Skin epidermis (tissue), 12 donors: Measurements from ENCODE around the gene TBC1D30.

ENCODE experiments used
- H3K27ac ChIP-seq, 21 experiments: fragments of 200-600 bp; sonication (generic) in 11 of 21; one replicate each; pipeline ENCODE4 v1.5.0; 2020; ENCODE audit warnings: mild to moderate bottlenecking in 3 of 21, inconsistent platforms in 2 of 21, moderate library complexity in 2 of 21
- H3K4me3 ChIP-seq, 7 experiments: fragments of 200-600 bp; sonication (generic) in 2 of 7; one replicate each; pipeline ENCODE4 v1.5.0; 2020; ENCODE audit warnings: inconsistent platforms in 2 of 7, mild to moderate bottlenecking in 2 of 7, moderate library complexity in 1 of 7

The TBC1D30 gene

GRCh38 chr12:64895526-64895925, 71.1 kb downstream of the TBC1D30 start:
- H3K4me3 ChIP-seq: no peak overlapping the region
- H3K27ac ChIP-seq: no peak overlapping the region

GRCh38 chr12:64900540-64900939, 76.1 kb downstream of the TBC1D30 start:
- Histone ChIP-seq H3K4me3 (no peak overlapping the region), H3K27ac (no peak overlapping the region)

GRCh38 chr12:64903479-64904152, 79.2 kb downstream of the TBC1D30 start:
- H3K27ac ChIP-seq: no peak overlapping the region

GRCh38 chr12:64907097-64907496, 82.7 kb downstream of the TBC1D30 start:
- no peak overlapping the region for H3K27ac ChIP-seq
- H3K4me3 ChIP-seq: no peak overlapping the region

More at GRCh38 chr12:64903479-64904152, 79.2 kb downstream of the TBC1D30 start:
- no peak overlapping the region for H3K4me3 ChIP-seq

- no peak overlapping the region for H3K27ac ChIP-seq
- H3K4me3 ChIP-seq: no peak overlapping the region
These were observed 84.7 kb downstream of the TBC1D30 start for GRCh38 chr12:64909124-64909523.

- no peak overlapping the region for H3K4me3 ChIP-seq
- no peak overlapping the region for H3K27ac ChIP-seq
These were observed 86.6 kb downstream of the TBC1D30 start for GRCh38 chr12:64911081-64911480.

- no peak overlapping the region for H3K27ac ChIP-seq
- no peak overlapping the region for H3K4me3 ChIP-seq
These were observed 87.5 kb downstream of the TBC1D30 start for GRCh38 chr12:64911912-64912311.

GRCh38 chr12:64912516-64913255, 88.2 kb downstream of the TBC1D30 start:
- Histone ChIP-seq H3K27ac (no peak overlapping the region), H3K4me3 (no peak overlapping the region)

GRCh38 chr12:64915242-64915641, 90.8 kb downstream of the TBC1D30 start:
- Histone ChIP-seq H3K4me3 (no peak overlapping the region), H3K27ac (no peak overlapping the region)

GRCh38 chr12:64916411-64917261, 92.2 kb downstream of the TBC1D30 start:
- H3K4me3 ChIP-seq: no peak overlapping the region
- H3K27ac ChIP-seq: no peak overlapping the region

- no peak overlapping the region for H3K4me3 ChIP-seq
- H3K27ac ChIP-seq: no peak overlapping the region
These were observed 93.9 kb downstream of the TBC1D30 start for GRCh38 chr12:64918344-64918743.

- H3K27ac ChIP-seq: no peak overlapping the region
- H3K4me3 ChIP-seq: no peak overlapping the region
These were observed 94.4 kb downstream of the TBC1D30 start for GRCh38 chr12:64918801-64919200.

- H3K27ac ChIP-seq: no peak overlapping the region
- no peak overlapping the region for H3K4me3 ChIP-seq
These were observed 98.4 kb downstream of the TBC1D30 start for GRCh38 chr12:64922853-64923252.

GRCh38 chr12:64923536-64923935, 99.1 kb downstream of the TBC1D30 start:
- Histone ChIP-seq H3K4me3 (no peak overlapping the region), H3K27ac (no peak overlapping the region)
